Neural cell (in vitro differentiated cells): ENCODE data around the gene KCNJ12.
"Not testable (repeated sequence)": the region's sequence is repeated elsewhere in the genome, so short reads cannot be mapped to it uniquely, and the experiment has no call there.

Source experiments
- EP300 ChIP-seq: fragments of 450-650 bp; conservative IDR thresholded peaks from 2 replicates; pipeline ENCODE4 v1.6.1; 2014; ENCODE audit warnings: antibody characterized with exemption, mild to moderate bottlenecking, moderate library complexity; ENCODE audit not compliant: poor library complexity, severe bottlenecking
- EZH2 ChIP-seq: fragments of 200-600, 300-800 bp; shearing (Covaris generic), sonication (generic); IDR thresholded peaks from 2 replicates; pipeline ENCODE4 v1.6.1; 2014; ENCODE audit warnings: antibody characterized with exemption, low read length, borderline replicate concordance, mild to moderate bottlenecking; ENCODE audit not compliant: insufficient read depth, poor library complexity, severe bottlenecking
- POLR2AphosphoS5 ChIP-seq: IDR thresholded peaks from 2 replicates; pipeline ENCODE4 v1.6.1; 2012
- REST ChIP-seq: IDR thresholded peaks from 2 replicates; pipeline ENCODE4 v1.6.1; 2012; ENCODE audit warnings: borderline replicate concordance
- TAF1 ChIP-seq: IDR thresholded peaks from 2 replicates; pipeline ENCODE4 v1.6.1; 2012; ENCODE audit warnings: low read depth
- TF ChIP-seq, protein P1 (sequence below): fragments of 450-650 bp; IDR thresholded peaks from 2 replicates; pipeline ENCODE4 v1.5.1; 2014; ENCODE audit warnings: antibody characterized with exemption, mild to moderate bottlenecking, moderate library complexity; ENCODE audit not compliant: poor library complexity, severe bottlenecking

- TF ChIP-seq, protein P1, sequence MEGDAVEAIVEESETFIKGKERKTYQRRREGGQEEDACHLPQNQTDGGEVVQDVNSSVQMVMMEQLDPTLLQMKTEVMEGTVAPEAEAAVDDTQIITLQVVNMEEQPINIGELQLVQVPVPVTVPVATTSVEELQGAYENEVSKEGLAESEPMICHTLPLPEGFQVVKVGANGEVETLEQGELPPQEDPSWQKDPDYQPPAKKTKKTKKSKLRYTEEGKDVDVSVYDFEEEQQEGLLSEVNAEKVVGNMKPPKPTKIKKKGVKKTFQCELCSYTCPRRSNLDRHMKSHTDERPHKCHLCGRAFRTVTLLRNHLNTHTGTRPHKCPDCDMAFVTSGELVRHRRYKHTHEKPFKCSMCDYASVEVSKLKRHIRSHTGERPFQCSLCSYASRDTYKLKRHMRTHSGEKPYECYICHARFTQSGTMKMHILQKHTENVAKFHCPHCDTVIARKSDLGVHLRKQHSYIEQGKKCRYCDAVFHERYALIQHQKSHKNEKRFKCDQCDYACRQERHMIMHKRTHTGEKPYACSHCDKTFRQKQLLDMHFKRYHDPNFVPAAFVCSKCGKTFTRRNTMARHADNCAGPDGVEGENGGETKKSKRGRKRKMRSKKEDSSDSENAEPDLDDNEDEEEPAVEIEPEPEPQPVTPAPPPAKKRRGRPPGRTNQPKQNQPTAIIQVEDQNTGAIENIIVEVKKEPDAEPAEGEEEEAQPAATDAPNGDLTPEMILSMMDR: not testable (repeated sequence)
- TF ChIP-seq EZH2, REST, POLR2AphosphoS5, EP300, TAF1: not testable (repeated sequence)
These were observed 34.1 kb upstream of the KCNJ12 start for GRCh38 chr17:21341925-21342540.
